Endothelial cell of umbilical vein (primary cell): ENCODE measurements around the gene CLASP2. TPM values are rescaled to one million over a fixed set of nuclear protein-coding genes. Genes with fewer than 3 reads are reported as not detected.

Experiments
- BruUV-seq: library from RNA; stranded (reverse); fragments of 400-500 nt; replicated peaks from 2 replicates; lab custom pipeline; 2021; lab: Mats Ljungman, UMichigan
- CTCF ChIA-PET: fragments of 300-600, 350-600 bp; sonication (Branson Sonifier 250); formaldehyde crosslinking; loops from one replicate; lab custom pipeline; 2021; ENCODE audit warnings: antibody characterized with exemption, inconsistent platforms; lab: Charles Lee
- POLR2A ChIA-PET: fragments of 300-600, 350-600 bp; sonication (Branson Sonifier 250); formaldehyde crosslinking; loops from one replicate; lab custom pipeline; 2021; ENCODE audit warnings: antibody characterized with exemption, inconsistent platforms; lab: Charles Lee
- DNase-seq: peaks from one replicate; pipeline ENCODE4 v3.0.0-alpha.2; 2011; ENCODE audit warnings: low read depth, low spot score
- FAIRE-seq: peaks from 2 replicates; lab custom pipeline; 2011; peaks lifted over from hg19 to GRCh38; lab: Jason Lieb, UNC
- H2AFZ ChIP-seq: 2 replicates; pipeline ENCODE4 v1.6.0; 2012; ENCODE audit warnings: low read depth, low read length, control low read depth, inconsistent platforms
- H3K27ac ChIP-seq: 2 replicates; pipeline ENCODE4 v1.5.1; 2011; ENCODE audit warnings: low read depth, mild to moderate bottlenecking, control low read depth, low read length, moderate library complexity; ENCODE audit not compliant: insufficient read depth
- H3K27me3 ChIP-seq, 2 experiments: 2 replicates each; pipeline versions ENCODE4 v1.6.0 to v1.6.1; 2011; ENCODE audit warnings: low read length in 2 of 2, mixed read lengths in 1 of 2; ENCODE audit not compliant: control insufficient read depth in 2 of 2, insufficient read depth in 2 of 2
- H3K36me3 ChIP-seq, 2 experiments: 2 replicates in 1 of 2; 3 replicates in 1 of 2; pipeline ENCODE4 v1.5.1; 2011; ENCODE audit warnings: low read length in 2 of 2, mild to moderate bottlenecking in 1 of 2, moderate library complexity in 1 of 2; ENCODE audit not compliant: control insufficient read depth in 2 of 2, insufficient read depth in 2 of 2; ENCODE audit errors: extremely low read depth in 1 of 2
- H3K4me1 ChIP-seq: 3 replicates; pipeline ENCODE4 v1.5.1; 2011; ENCODE audit warnings: mild to moderate bottlenecking, low read length; ENCODE audit not compliant: control insufficient read depth, insufficient read depth; ENCODE audit errors: extremely low read depth
- H3K4me2 ChIP-seq: 2 replicates; pipeline ENCODE4 v1.6.1; 2011; ENCODE audit warnings: low read length, control low read depth, mixed read lengths; ENCODE audit not compliant: insufficient read depth
- H3K4me3 ChIP-seq, 3 experiments: fragments of 200-600 bp in 1 of 3; sonication (generic), shearing (Covaris generic) in 1 of 3; replicated peaks in 1 of 3; 2 replicates each; pipeline ENCODE4 v1.5.1; 2011 to 2016; ENCODE audit warnings: control low read depth in 3 of 3, low read length in 3 of 3, mild to moderate bottlenecking in 2 of 3, inconsistent platforms in 1 of 3, low read depth in 1 of 3, moderate library complexity in 1 of 3; ENCODE audit not compliant: insufficient read depth in 1 of 3
- H3K79me2 ChIP-seq: 2 replicates; pipeline ENCODE4 v1.6.0; 2012; ENCODE audit warnings: low read length, inconsistent platforms; ENCODE audit not compliant: control insufficient read depth, insufficient read depth
- H3K9ac ChIP-seq: replicated peaks from 2 replicates; pipeline ENCODE3; 2011; ENCODE audit warnings: low read length, control low read depth; ENCODE audit not compliant: insufficient read depth; ENCODE audit errors: extremely low read depth
- H3K9me1 ChIP-seq: replicated peaks from 3 replicates; pipeline ENCODE4 v1.6.0; 2011; ENCODE audit warnings: mild to moderate bottlenecking, low read length; ENCODE audit not compliant: control insufficient read depth, insufficient read depth; ENCODE audit errors: extremely low read depth
- H3K9me3 ChIP-seq: replicated peaks from 2 replicates; pipeline ENCODE4 v1.5.1; 2012; ENCODE audit warnings: low read length, inconsistent platforms; ENCODE audit not compliant: control insufficient read depth, insufficient read depth
- H4K20me1 ChIP-seq: replicated peaks from 2 replicates; pipeline ENCODE3; 2011; ENCODE audit warnings: mild to moderate bottlenecking, low read length; ENCODE audit not compliant: control insufficient read depth, insufficient read depth; ENCODE audit errors: extremely low read depth
- EZH2 ChIP-seq: IDR thresholded peaks from 2 replicates; pipeline ENCODE4 v1.6.1; 2012; ENCODE audit warnings: borderline replicate concordance, low read depth, mild to moderate bottlenecking, moderate library complexity, low read length, inconsistent platforms; ENCODE audit not compliant: severe bottlenecking
- JUN ChIP-seq: IDR thresholded peaks from 2 replicates; pipeline ENCODE4 v1.6.1; 2011; ENCODE audit warnings: borderline replicate concordance, low read depth; ENCODE audit not compliant: insufficient read length, insufficient read depth
- dilution Hi-C: fragments of 300-500 bp; cut with MboI; formaldehyde crosslinking; loops from one replicate; pipeline ENCODE4 v1.15.0; 2019; ENCODE audit warnings: low sequenced_read_pairs; ENCODE audit not compliant: extremely low pct_ligation_motif_present
- intact Hi-C: fragments of 100-400 bp; cut with micrococcal nuclease; formaldehyde crosslinking; loops from one replicate; pipeline ENCODE4 v1.10.0; 2022
- polyA plus RNA-seq, 4 experiments: library from polyadenylated mRNA; depleted of rRNA in 3 of 4; stranded (reverse) in 3 of 4; unstranded in 1 of 4; fragments of >200 nt; gene quantifications; 2 replicates each; pipeline versions ENCODE4 v1.2.1 to v1.2.3, GENCODE V29; 2011 to 2012; ENCODE audit warnings: missing spikeins in 1 of 4
- total RNA-seq: library from RNA; stranded (reverse); gene quantifications from 2 replicates; pipeline ENCODE4 v1.2.3, GENCODE V29; 2021
- TF ChIP-seq, protein P1 (sequence below): IDR thresholded peaks from 2 replicates; pipeline ENCODE4 v1.6.1; 2011; ENCODE audit not compliant: insufficient read depth, insufficient read length

Gene CLASP2
- total and polyA plus RNA-seq, 2 donors (not counting 3 experiments of a cell fraction or from before 2014, with no cell fraction given) = 15.0 to 55.0 TPM

DNA sequence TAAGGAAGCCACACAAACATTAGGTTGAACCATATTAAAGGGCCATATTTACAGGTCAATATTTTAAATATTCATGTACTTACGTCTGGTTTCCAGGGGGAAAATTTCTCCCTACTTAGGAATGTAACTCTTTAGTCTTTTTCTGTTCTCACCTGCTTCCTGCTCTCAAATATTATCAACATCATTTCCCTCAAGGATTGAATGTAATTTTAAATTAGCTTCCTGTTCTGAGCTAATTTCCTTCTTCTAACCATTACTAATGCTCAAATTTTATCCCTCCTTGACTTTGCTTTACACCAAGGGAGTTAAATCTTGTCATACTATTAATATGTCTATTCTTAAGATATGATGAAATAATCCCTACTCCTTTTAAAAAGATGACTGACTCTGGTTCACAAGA is 174.5 kb downstream of the CLASP2 start:
- ChIA-PET POLR2A (no interaction called here), CTCF (no interaction called here)
- Histone ChIP-seq H2AFZ (no peak overlapping the region), H3K4me1 (peaks cover 13% of the 10 kb centered on the region), H3K27me3 (no peaks in the 10 kb centered on the region), H4K20me1 (no peaks in the 10 kb centered on the region), H3K9ac (no peak overlapping the region), H3K9me3 (no peaks in the 10 kb centered on the region), H3K9me1 (no peaks in the 10 kb centered on the region), H3K36me3 (no peaks in the 10 kb centered on the region), H3K4me3 (no peak overlapping the region), H3K27ac (peak overlapping the region; percentile 56), H3K4me2 (peak overlapping the region; percentile 66), H3K79me2 (no peaks in the 10 kb centered on the region)
- TF ChIP-seq JUN (peak; percentile 54), EZH2 (no peak)
- DNase-seq (peak; percentile 45), FAIRE-seq (no peak)
- BruUV-seq = no TSS peak
- dilution Hi-C loops = no loop called here
- intact Hi-C loops = loop anchor here (5.0 kb wide), 1 partner anchor 174 kb away; the partner anchor contains the start of gene CLASP2

DNA sequence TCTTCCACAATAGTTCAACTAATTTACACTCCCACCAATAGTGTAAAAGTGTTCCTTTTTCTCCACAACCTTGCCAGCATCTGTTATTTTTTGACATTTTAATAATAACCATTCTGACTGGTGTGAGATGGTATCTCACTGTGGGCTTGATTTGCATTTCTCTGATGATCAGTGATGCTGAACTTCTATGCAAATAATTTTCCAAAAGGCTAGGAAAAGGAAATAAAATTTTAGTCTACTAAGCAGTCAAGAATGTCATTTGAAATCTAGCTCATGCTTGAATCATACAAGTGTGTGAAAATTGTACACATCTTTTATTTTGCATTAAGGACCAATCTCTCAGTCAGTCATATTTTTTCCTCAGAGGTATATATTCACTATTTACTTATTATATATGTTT is 176.1 kb downstream of the CLASP2 start:
- FAIRE-seq (no peak), DNase-seq (no peak)
- intact Hi-C loops (loop anchor here (5.0 kb wide), 1 partner anchor 175 kb away; the partner anchor contains the start of gene CLASP2), dilution Hi-C loops (no loop called here)
- Histone ChIP-seq H3K9ac (no peak overlapping the region), H3K79me2 (no peaks in the 10 kb centered on the region), H3K4me2 (no peak overlapping the region), H3K4me1 (peaks cover 13% of the 10 kb centered on the region), H3K27me3 (no peaks in the 10 kb centered on the region), H3K36me3 (no peaks in the 10 kb centered on the region), H2AFZ (no peak overlapping the region), H3K9me3 (no peaks in the 10 kb centered on the region), H4K20me1 (no peaks in the 10 kb centered on the region), H3K4me3 (no peak overlapping the region), H3K27ac (no peak overlapping the region), H3K9me1 (no peaks in the 10 kb centered on the region)
- BruUV-seq = no TSS peak
- TF ChIP-seq EZH2 = no peak
- TF ChIP-seq, protein P1, sequence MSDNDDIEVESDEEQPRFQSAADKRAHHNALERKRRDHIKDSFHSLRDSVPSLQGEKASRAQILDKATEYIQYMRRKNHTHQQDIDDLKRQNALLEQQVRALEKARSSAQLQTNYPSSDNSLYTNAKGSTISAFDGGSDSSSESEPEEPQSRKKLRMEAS = no peak
- POLR2A ChIA-PET = interaction anchor here (0.6 kb wide), 1 partner anchor 17 kb away, joined by 3 read pairs; no protein-coding TSS in a partner anchor
- CTCF ChIA-PET = interaction anchor here (1.7 kb wide), 1 partner anchor 245 kb away, joined by 5 read pairs; no protein-coding TSS in a partner anchor
